WTC11 (cell line): ENCODE measurements around the gene RGS12. TPM values are rescaled to one million over a fixed set of nuclear protein-coding genes. Genes with fewer than 3 reads are reported as not detected.

Experiments
- ATAC-seq: fragments of 200-7000 bp; cut with Tn5 transposase; 2 replicates; pipeline ENCODE4 v1.10.0; 2021; ENCODE audit warnings: mild to moderate bottlenecking, moderate library complexity
- CTCF ChIA-PET: fragments of 300-600 bp; sonication (Branson Sonifier 250); formaldehyde crosslinking; loops from one replicate; lab custom pipeline; 2021; ENCODE audit warnings: antibody characterized with exemption; lab: Charles Lee
- POLR2A ChIA-PET: fragments of 350-600 bp; sonication (Branson Sonifier 250); formaldehyde crosslinking; loops from one replicate; lab custom pipeline; 2021; ENCODE audit warnings: antibody characterized with exemption; lab: Charles Lee
- DNase-seq: peaks from one replicate; pipeline ENCODE4 v3.0.0; 2021; ENCODE audit warnings: low spot score
- H3K27ac Mint-ChIP-seq: 2 replicates; pipeline ENCODE4 v1.8.0; 2021; ENCODE audit warnings: mixed read lengths
- H3K27me3 Mint-ChIP-seq: 2 replicates; pipeline ENCODE4 v1.8.0; 2021; ENCODE audit warnings: low read depth, mild to moderate bottlenecking, moderate library complexity, mixed read lengths
- H3K36me3 Mint-ChIP-seq: 2 replicates; pipeline ENCODE4 v1.8.0; 2021; ENCODE audit warnings: mixed read lengths
- H3K4me1 Mint-ChIP-seq: 2 replicates; pipeline ENCODE4 v1.8.0; 2022; ENCODE audit warnings: mixed read lengths
- H3K4me3 Mint-ChIP-seq: 2 replicates; pipeline ENCODE4 v1.8.0; 2021; ENCODE audit warnings: mild to moderate bottlenecking, moderate library complexity, mixed read lengths
- H3K9me3 Mint-ChIP-seq: 2 replicates; pipeline ENCODE4 v1.8.0; 2021; ENCODE audit warnings: mixed read lengths
- ATF6 ChIP-seq: sonication (generic); formaldehyde crosslinking; IDR thresholded peaks from 2 replicates; pipeline ENCODE4 v1.8.1; 2023; ENCODE audit warnings: mild to moderate bottlenecking, missing genetic modification reagents
- CREB1 ChIP-seq: sonication (generic); formaldehyde crosslinking; IDR thresholded peaks from 2 replicates; pipeline ENCODE4 v1.8.0; 2023; ENCODE audit warnings: mild to moderate bottlenecking, missing genetic modification reagents
- CREM ChIP-seq: sonication (generic); formaldehyde crosslinking; IDR thresholded peaks from 2 replicates; pipeline ENCODE4 v1.8.1; 2022; ENCODE audit warnings: mild to moderate bottlenecking, missing genetic modification reagents, moderate library complexity
- ETV6 ChIP-seq: sonication (generic); formaldehyde crosslinking; IDR thresholded peaks from 2 replicates; pipeline ENCODE4 v1.8.1; 2022; ENCODE audit warnings: mild to moderate bottlenecking, missing genetic modification reagents
- IRF2 ChIP-seq: sonication (generic); formaldehyde crosslinking; IDR thresholded peaks from 2 replicates; pipeline ENCODE4 v1.8.0; 2022; ENCODE audit warnings: low read depth, missing genetic modification reagents, borderline replicate concordance
- JAZF1 ChIP-seq: fragments of 250-450 bp; sonication (Bioruptor Pico); IDR thresholded peaks from 2 replicates; pipeline ENCODE4 v1.9.0; 2021; ENCODE audit warnings: moderate library complexity, mild to moderate bottlenecking, inconsistent platforms
- JUN ChIP-seq: sonication (generic); formaldehyde crosslinking; IDR thresholded peaks from 2 replicates; pipeline ENCODE4 v1.8.0; 2023; ENCODE audit warnings: mild to moderate bottlenecking, missing genetic modification reagents
- MXD4 ChIP-seq: fragments of 250-450 bp; sonication (Bioruptor Pico); IDR thresholded peaks from 2 replicates; pipeline ENCODE4 v1.8.0; 2021; ENCODE audit warnings: mild to moderate bottlenecking, moderate library complexity, borderline replicate concordance
- MYBL2 ChIP-seq: sonication (generic); formaldehyde crosslinking; IDR thresholded peaks from 2 replicates; pipeline ENCODE4 v1.8.1; 2023; ENCODE audit warnings: mild to moderate bottlenecking, moderate library complexity, missing genetic modification reagents
- NFATC4 ChIP-seq: fragments of 250-450 bp; sonication (Bioruptor Pico); IDR thresholded peaks from 2 replicates; pipeline ENCODE4 v1.9.0; 2021; ENCODE audit warnings: mild to moderate bottlenecking
- PRRX2 ChIP-seq: fragments of 250-450 bp; sonication (Bioruptor Pico); IDR thresholded peaks from 2 replicates; pipeline ENCODE4 v1.8.0; 2021; ENCODE audit warnings: mild to moderate bottlenecking
- RELA ChIP-seq: sonication (generic); formaldehyde crosslinking; IDR thresholded peaks from 2 replicates; pipeline ENCODE4 v1.8.1; 2022; ENCODE audit warnings: missing genetic modification reagents, mild to moderate bottlenecking, borderline replicate concordance
- TP53 ChIP-seq: sonication (generic); formaldehyde crosslinking; IDR thresholded peaks from 2 replicates; pipeline ENCODE4 v1.8.1; 2023; ENCODE audit warnings: mild to moderate bottlenecking, missing genetic modification reagents
- ZNF219 ChIP-seq: sonication (generic); formaldehyde crosslinking; IDR thresholded peaks from 2 replicates; pipeline ENCODE4 v1.8.0; 2023; ENCODE audit warnings: missing genetic modification reagents, mild to moderate bottlenecking, borderline replicate concordance
- total RNA-seq: library from RNA; stranded (reverse); gene quantifications from 3 replicates; pipeline ENCODE4 v1.2.3, GENCODE V29; 2021
- TF ChIP-seq, protein P1 (sequence below): fragments of 250-450 bp; sonication (Bioruptor Pico); IDR thresholded peaks from 2 replicates; pipeline ENCODE4 v2.1.2; 2022; ENCODE audit warnings: mild to moderate bottlenecking, moderate library complexity
- TF ChIP-seq, protein P2 (sequence below): sonication (generic); formaldehyde crosslinking; IDR thresholded peaks from 2 replicates; pipeline ENCODE4 v1.8.1; 2023; ENCODE audit warnings: mild to moderate bottlenecking, missing genetic modification reagents, borderline replicate concordance
- TF ChIP-seq, protein P3 (sequence below): sonication (generic); formaldehyde crosslinking; conservative IDR thresholded peaks from 2 replicates; pipeline ENCODE4 v1.8.1; 2023; ENCODE audit warnings: mild to moderate bottlenecking, low read depth, missing genetic modification reagents, moderate library complexity
- TF ChIP-seq, protein P4 (sequence below): sonication (generic); formaldehyde crosslinking; IDR thresholded peaks from 2 replicates; pipeline ENCODE4 v1.8.1; 2022; ENCODE audit warnings: mild to moderate bottlenecking, moderate library complexity, missing genetic modification reagents
- TF ChIP-seq, protein P5 (sequence below): sonication (generic); formaldehyde crosslinking; IDR thresholded peaks from 2 replicates; pipeline ENCODE4 v1.8.0; 2022; ENCODE audit warnings: mild to moderate bottlenecking, missing genetic modification reagents
- TF ChIP-seq, protein P6 (sequence below): sonication (generic); formaldehyde crosslinking; IDR thresholded peaks from 2 replicates; pipeline ENCODE4 v1.8.0; 2022; ENCODE audit warnings: mild to moderate bottlenecking, missing genetic modification reagents

Gene RGS12
- total RNA-seq, 1 experiment from 2014 or later = 21.0 TPM

GRCh38 chr4:3286335-3287175, 6.3 kb upstream of the RGS12 start:
- Mint-ChIP-seq H3K9me3 (peaks cover 10% of the 10 kb centered on the region), H3K36me3 (peaks cover 8% of the 10 kb centered on the region), H3K4me1 (peaks cover 3% of the 10 kb centered on the region), H3K27me3 (peaks cover 22% of the 10 kb centered on the region), H3K4me3 (no peak overlapping the region), H3K27ac (no peak overlapping the region)
- TF ChIP-seq IRF2 (CRISPR knock-in tag) (no peak), JUN (CRISPR knock-in tag) (no peak), ATF6 (CRISPR knock-in tag) (no peak), CREB1 (no peak), MXD4 (CRISPR knock-in tag) (no peak), CREM (CRISPR knock-in tag) (no peak), TP53 (no peak), MYBL2 (no peak), RELA (CRISPR knock-in tag) (no peak), ETV6 (CRISPR knock-in tag) (no peak), ZNF219 (no peak), JAZF1 (no peak), NFATC4 (CRISPR knock-in tag) (no peak), PRRX2 (CRISPR knock-in tag) (no peak)
- TF ChIP-seq, protein P1, sequence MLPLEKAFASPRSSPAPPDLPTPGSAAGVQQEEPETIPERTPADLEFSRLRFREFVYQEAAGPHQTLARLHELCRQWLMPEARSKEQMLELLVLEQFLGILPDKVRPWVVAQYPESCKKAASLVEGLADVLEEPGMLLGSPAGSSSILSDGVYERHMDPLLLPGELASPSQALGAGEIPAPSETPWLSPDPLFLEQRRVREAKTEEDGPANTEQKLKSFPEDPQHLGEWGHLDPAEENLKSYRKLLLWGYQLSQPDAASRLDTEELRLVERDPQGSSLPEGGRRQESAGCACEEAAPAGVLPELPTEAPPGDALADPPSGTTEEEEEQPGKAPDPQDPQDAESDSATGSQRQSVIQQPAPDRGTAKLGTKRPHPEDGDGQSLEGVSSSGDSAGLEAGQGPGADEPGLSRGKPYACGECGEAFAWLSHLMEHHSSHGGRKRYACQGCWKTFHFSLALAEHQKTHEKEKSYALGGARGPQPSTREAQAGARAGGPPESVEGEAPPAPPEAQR (CRISPR knock-in tag) = no peak
- TF ChIP-seq, protein P2, sequence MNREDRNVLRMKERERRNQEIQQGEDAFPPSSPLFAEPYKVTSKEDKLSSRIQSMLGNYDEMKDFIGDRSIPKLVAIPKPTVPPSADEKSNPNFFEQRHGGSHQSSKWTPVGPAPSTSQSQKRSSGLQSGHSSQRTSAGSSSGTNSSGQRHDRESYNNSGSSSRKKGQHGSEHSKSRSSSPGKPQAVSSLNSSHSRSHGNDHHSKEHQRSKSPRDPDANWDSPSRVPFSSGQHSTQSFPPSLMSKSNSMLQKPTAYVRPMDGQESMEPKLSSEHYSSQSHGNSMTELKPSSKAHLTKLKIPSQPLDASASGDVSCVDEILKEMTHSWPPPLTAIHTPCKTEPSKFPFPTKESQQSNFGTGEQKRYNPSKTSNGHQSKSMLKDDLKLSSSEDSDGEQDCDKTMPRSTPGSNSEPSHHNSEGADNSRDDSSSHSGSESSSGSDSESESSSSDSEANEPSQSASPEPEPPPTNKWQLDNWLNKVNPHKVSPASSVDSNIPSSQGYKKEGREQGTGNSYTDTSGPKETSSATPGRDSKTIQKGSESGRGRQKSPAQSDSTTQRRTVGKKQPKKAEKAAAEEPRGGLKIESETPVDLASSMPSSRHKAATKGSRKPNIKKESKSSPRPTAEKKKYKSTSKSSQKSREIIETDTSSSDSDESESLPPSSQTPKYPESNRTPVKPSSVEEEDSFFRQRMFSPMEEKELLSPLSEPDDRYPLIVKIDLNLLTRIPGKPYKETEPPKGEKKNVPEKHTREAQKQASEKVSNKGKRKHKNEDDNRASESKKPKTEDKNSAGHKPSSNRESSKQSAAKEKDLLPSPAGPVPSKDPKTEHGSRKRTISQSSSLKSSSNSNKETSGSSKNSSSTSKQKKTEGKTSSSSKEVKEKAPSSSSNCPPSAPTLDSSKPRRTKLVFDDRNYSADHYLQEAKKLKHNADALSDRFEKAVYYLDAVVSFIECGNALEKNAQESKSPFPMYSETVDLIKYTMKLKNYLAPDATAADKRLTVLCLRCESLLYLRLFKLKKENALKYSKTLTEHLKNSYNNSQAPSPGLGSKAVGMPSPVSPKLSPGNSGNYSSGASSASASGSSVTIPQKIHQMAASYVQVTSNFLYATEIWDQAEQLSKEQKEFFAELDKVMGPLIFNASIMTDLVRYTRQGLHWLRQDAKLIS (CRISPR knock-in tag) = no peak
- TF ChIP-seq, protein P3, sequence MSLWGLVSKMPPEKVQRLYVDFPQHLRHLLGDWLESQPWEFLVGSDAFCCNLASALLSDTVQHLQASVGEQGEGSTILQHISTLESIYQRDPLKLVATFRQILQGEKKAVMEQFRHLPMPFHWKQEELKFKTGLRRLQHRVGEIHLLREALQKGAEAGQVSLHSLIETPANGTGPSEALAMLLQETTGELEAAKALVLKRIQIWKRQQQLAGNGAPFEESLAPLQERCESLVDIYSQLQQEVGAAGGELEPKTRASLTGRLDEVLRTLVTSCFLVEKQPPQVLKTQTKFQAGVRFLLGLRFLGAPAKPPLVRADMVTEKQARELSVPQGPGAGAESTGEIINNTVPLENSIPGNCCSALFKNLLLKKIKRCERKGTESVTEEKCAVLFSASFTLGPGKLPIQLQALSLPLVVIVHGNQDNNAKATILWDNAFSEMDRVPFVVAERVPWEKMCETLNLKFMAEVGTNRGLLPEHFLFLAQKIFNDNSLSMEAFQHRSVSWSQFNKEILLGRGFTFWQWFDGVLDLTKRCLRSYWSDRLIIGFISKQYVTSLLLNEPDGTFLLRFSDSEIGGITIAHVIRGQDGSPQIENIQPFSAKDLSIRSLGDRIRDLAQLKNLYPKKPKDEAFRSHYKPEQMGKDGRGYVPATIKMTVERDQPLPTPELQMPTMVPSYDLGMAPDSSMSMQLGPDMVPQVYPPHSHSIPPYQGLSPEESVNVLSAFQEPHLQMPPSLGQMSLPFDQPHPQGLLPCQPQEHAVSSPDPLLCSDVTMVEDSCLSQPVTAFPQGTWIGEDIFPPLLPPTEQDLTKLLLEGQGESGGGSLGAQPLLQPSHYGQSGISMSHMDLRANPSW = no peak
- TF ChIP-seq, protein P4, sequence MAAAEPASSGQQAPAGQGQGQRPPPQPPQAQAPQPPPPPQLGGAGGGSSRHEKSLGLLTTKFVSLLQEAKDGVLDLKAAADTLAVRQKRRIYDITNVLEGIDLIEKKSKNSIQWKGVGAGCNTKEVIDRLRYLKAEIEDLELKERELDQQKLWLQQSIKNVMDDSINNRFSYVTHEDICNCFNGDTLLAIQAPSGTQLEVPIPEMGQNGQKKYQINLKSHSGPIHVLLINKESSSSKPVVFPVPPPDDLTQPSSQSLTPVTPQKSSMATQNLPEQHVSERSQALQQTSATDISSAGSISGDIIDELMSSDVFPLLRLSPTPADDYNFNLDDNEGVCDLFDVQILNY = no peak
- TF ChIP-seq, protein P5, sequence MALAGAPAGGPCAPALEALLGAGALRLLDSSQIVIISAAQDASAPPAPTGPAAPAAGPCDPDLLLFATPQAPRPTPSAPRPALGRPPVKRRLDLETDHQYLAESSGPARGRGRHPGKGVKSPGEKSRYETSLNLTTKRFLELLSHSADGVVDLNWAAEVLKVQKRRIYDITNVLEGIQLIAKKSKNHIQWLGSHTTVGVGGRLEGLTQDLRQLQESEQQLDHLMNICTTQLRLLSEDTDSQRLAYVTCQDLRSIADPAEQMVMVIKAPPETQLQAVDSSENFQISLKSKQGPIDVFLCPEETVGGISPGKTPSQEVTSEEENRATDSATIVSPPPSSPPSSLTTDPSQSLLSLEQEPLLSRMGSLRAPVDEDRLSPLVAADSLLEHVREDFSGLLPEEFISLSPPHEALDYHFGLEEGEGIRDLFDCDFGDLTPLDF (CRISPR knock-in tag) = no peak
- TF ChIP-seq, protein P6, sequence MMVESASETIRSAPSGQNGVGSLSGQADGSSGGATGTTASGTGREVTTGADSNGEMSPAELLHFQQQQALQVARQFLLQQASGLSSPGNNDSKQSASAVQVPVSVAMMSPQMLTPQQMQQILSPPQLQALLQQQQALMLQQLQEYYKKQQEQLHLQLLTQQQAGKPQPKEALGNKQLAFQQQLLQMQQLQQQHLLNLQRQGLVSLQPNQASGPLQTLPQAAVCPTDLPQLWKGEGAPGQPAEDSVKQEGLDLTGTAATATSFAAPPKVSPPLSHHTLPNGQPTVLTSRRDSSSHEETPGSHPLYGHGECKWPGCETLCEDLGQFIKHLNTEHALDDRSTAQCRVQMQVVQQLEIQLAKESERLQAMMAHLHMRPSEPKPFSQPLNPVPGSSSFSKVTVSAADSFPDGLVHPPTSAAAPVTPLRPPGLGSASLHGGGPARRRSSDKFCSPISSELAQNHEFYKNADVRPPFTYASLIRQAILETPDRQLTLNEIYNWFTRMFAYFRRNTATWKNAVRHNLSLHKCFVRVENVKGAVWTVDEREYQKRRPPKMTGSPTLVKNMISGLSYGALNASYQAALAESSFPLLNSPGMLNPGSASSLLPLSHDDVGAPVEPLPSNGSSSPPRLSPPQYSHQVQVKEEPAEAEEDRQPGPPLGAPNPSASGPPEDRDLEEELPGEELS (CRISPR knock-in tag) = no peak
- DNase-seq (peak; percentile 11), ATAC-seq (no peak)
- ChIA-PET POLR2A (no interaction called here), CTCF (interaction anchor here (1.2 to 2.0 kb wide), 3 partner anchors 32 to 194 kb away, joined by 4 to 17 read pairs (median 4); no protein-coding TSS in a partner anchor)
